ENCODE measurements around the gene GASK1A.

Gene GASK1A

DNA sequence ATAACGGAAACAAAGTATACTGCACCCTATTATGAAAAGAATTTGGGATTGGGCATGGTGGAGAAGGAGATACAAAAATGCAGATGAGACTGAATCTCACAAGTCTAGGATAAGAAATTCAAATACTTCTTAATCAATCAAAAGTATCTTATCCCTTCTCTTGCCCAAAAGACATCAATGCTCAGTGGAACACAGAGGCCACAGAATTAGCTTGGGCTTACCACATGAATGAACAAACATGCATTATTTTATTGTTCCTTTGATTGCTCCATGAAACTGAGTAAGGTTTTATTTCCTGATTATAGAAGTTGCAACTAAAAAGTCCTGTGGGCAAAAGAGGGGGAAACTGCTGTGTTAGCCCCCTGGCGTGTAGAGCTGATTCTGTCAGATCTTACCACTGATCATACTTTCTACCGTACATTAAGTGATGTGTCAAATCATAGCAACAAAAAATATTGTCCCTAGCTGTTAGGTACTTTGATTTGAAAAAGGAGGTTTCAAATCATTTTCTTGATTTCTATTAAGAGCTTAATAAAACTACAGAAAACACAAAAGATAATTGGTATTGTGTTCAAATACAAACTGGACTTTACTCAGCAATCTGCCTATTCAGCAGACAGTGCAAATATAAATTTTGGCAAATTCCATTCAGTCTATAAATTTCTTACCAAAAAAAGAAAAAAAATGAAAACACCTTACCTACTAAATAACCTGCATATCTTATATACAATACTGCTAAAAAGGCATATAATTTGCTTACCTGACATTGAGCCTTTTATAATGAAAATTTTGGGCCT, 7.9 kb upstream of the GASK1A start:
- TF ChIP-seq CTCF (IDR thresholded peaks at IDR 0.05) = no peak

- TF ChIP-seq CTCF (IDR thresholded peaks at IDR 0.05) = no peak
Observed at GRCh38 chr3:42975456-42975855, 3.7 kb upstream of the GASK1A start.

- no peak for TF ChIP-seq CTCF (IDR thresholded peaks at IDR 0.05)
Observed at GRCh38 chr3:42975955-42976354, 3.2 kb upstream of the GASK1A start.

- TF ChIP-seq CTCF (IDR thresholded peaks at IDR 0.05) = no peak
Observed at GRCh38 chr3:42980209-42980608, 1.1 kb downstream of the GASK1A start.

DNA sequence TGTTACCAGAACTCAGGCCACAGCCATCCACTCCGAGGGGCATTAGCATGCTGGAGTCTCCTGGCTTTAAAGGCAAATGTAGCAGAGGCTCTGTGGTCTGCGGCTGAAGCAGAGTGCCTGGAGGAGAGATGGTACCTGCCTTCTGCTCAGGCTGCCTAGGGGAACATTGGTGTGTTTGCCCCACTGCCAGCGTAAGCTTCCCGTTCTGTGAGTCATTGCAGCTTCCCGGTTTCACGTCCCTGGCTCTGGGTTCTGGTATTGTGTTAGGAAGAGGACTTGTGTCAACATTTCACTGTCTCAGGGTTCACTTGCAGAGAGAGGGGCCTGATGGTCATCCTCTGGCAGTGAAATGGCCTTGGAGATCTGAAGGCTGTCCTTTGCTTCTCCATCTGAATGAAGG, 1.8 kb downstream of the GASK1A start:
- no peak for TF ChIP-seq CTCF (IDR thresholded peaks at IDR 0.05)

GRCh38 chr3:42982645-42983412, 3.7 kb downstream of the GASK1A start:
- TF ChIP-seq CTCF (IDR thresholded peaks at IDR 0.05) = no peak

GRCh38 chr3:42983927-42984326, 4.8 kb downstream of the GASK1A start:
- TF ChIP-seq CTCF (IDR thresholded peaks at IDR 0.05) = no peak
